B cell (primary cell): ENCODE data around the gene ARHGAP26. TPM values are rescaled to one million over a fixed set of nuclear protein-coding genes. Genes with fewer than 3 reads are reported as not detected.

ENCODE experiments used
- ATAC-seq: fragments of 200-7000 bp; cut with Tn5 transposase; one replicate; pipeline ENCODE4 v1.10.0; 2021; ENCODE audit warnings: low read depth, mild to moderate bottlenecking, moderate number of reproducible peaks, moderate library complexity
- CTCF ChIA-PET: fragments of 350-600 bp; sonication (Branson Sonifier 250); formaldehyde crosslinking; loops from one replicate; lab custom pipeline; 2021; ENCODE audit warnings: antibody characterized with exemption, inconsistent platforms; lab: Charles Lee
- POLR2A ChIA-PET: fragments of 350-600 bp; sonication (Branson Sonifier 250); formaldehyde crosslinking; loops from one replicate; lab custom pipeline; 2021; ENCODE audit warnings: antibody characterized with exemption; lab: Charles Lee
- DNase-seq: peaks from one replicate; pipeline ENCODE4 v3.0.0; 2013
- H2AFZ ChIP-seq: 2 replicates; pipeline ENCODE4 v1.6.1; 2012; ENCODE audit warnings: mild to moderate bottlenecking, low read depth, low read length; ENCODE audit not compliant: insufficient read depth, poor library complexity, severe bottlenecking
- H3K27ac ChIP-seq, 2 donors: 1 replicate in 1 of 2; 2 replicates in 1 of 2; pipeline ENCODE4 v1.5.1; 2012 to 2013; ENCODE audit warnings: low read length in 2 of 2, mild to moderate bottlenecking in 2 of 2, moderate library complexity in 1 of 2
- H3K27me3 ChIP-seq, 4 experiments: fragments of 200-600 bp in 1 of 4; sonication (generic) in 1 of 4; replicated peaks in 1 of 4; 1 replicate in 2 of 4; 2 replicates in 2 of 4; pipeline versions ENCODE4 v1.6.1 to v1.7.0; 2013 to 2016; ENCODE audit warnings: low read length in 3 of 4, mild to moderate bottlenecking in 2 of 4, mixed read lengths in 1 of 4, moderate library complexity in 1 of 4; ENCODE audit not compliant: insufficient read depth in 4 of 4, control insufficient read depth in 3 of 4; ENCODE audit errors: control extremely low read depth in 1 of 4
- H3K36me3 ChIP-seq, 2 experiments: replicated peaks in 1 of 2; 1 replicate in 1 of 2; 2 replicates in 1 of 2; pipeline versions ENCODE4 v1.6.1 to v1.7.1; 2013; ENCODE audit warnings: low read length in 1 of 2; ENCODE audit not compliant: insufficient read depth in 2 of 2, control insufficient read depth in 1 of 2; ENCODE audit errors: control extremely low read depth in 1 of 2, extremely low read depth in 1 of 2
- H3K4me1 ChIP-seq, 2 donors: fragments of 200-600 bp in 1 of 2; sonication (generic) in 1 of 2; 1 replicate in 1 of 2; 2 replicates in 1 of 2; pipeline versions ENCODE4 v1.5.1 to v1.6.1; 2013 to 2017; ENCODE audit warnings: low read length in 2 of 2; ENCODE audit not compliant: control insufficient read depth in 2 of 2, insufficient read depth in 2 of 2
- H3K4me2 ChIP-seq: replicated peaks from 2 replicates; pipeline ENCODE3; 2012; ENCODE audit warnings: mild to moderate bottlenecking, low read depth, low read length; ENCODE audit not compliant: poor library complexity, severe bottlenecking
- H3K4me3 ChIP-seq, 5 experiments: fragments of 200-600 bp in 1 of 5; sonication (generic) in 1 of 5; 1 replicate in 3 of 5; 2 replicates in 2 of 5; pipeline versions ENCODE4 v1.5.1 to v1.7.0; 2011 to 2016; ENCODE audit warnings: low read length in 4 of 5, mild to moderate bottlenecking in 4 of 5, low read depth in 2 of 5, control low read depth in 1 of 5, moderate library complexity in 1 of 5; ENCODE audit not compliant: insufficient read depth in 1 of 5; ENCODE audit errors: control extremely low read depth in 1 of 5, extremely low read depth in 1 of 5
- H3K79me2 ChIP-seq: fragments of 200-600 bp; sonication (generic); one replicate; pipeline ENCODE4 v1.6.0; 2016; ENCODE audit warnings: low read length; ENCODE audit not compliant: control insufficient read depth, insufficient read depth
- H3K9ac ChIP-seq: fragments of 200-600 bp; sonication (generic); 2 replicates; pipeline ENCODE4 v1.6.1; 2017; ENCODE audit warnings: mild to moderate bottlenecking, low read length, moderate library complexity
- H3K9me3 ChIP-seq, 3 donors: one replicate each; pipeline versions ENCODE4 v1.6.1 to v1.7.1; 2013; ENCODE audit warnings: low read length in 2 of 3; ENCODE audit not compliant: control insufficient read depth in 2 of 3, insufficient read depth in 1 of 3; ENCODE audit errors: control extremely low read depth in 1 of 3
- H4K20me1 ChIP-seq: 2 replicates; pipeline ENCODE4 v1.6.0; 2012; ENCODE audit warnings: mild to moderate bottlenecking, low read length; ENCODE audit not compliant: insufficient read depth, control insufficient read depth, poor library complexity, severe bottlenecking
- H3K27ac Mint-ChIP-seq: one replicate; pipeline ENCODE4 v1.8.0; 2021; ENCODE audit warnings: mixed read lengths
- H3K27me3 Mint-ChIP-seq: one replicate; pipeline ENCODE4 v1.8.0; 2021; ENCODE audit warnings: mixed read lengths
- H3K4me1 Mint-ChIP-seq: one replicate; pipeline ENCODE4 v1.8.0; 2021; ENCODE audit warnings: mixed read lengths
- H3K4me3 Mint-ChIP-seq: one replicate; pipeline ENCODE4 v1.8.0; 2021; ENCODE audit warnings: mixed read lengths
- H3K9me3 Mint-ChIP-seq: one replicate; pipeline ENCODE4 v1.8.0; 2022; ENCODE audit warnings: mixed read lengths; ENCODE audit not compliant: insufficient read depth
- CTCF ChIP-seq: fragments of 200-600 bp; IDR thresholded peaks from one replicate; pipeline ENCODE4 v1.8.0; 2022; ENCODE audit warnings: antibody characterized with exemption, mild to moderate bottlenecking
- EZH2 ChIP-seq: IDR thresholded peaks from 2 replicates; pipeline ENCODE4 v1.6.1; 2012; ENCODE audit warnings: borderline replicate concordance, low read depth, mild to moderate bottlenecking, moderate library complexity, low read length; ENCODE audit not compliant: insufficient read depth, poor library complexity, severe bottlenecking
- WGBS: methylation state at CpG from one replicate; pipeline ENCODE4 v1.1.5; 2013; ENCODE audit warnings: missing lambda C conversion rate; ENCODE audit not compliant: insufficient coverage; 5-methylcytosine and 5-hydroxymethylcytosine counted together
- intact Hi-C: fragments of 100-400 bp; cut with micrococcal nuclease; formaldehyde crosslinking; loops from one replicate; pipeline ENCODE4 v1.10.0; 2022
- polyA plus RNA-seq: library from polyadenylated mRNA; depleted of rRNA; stranded (reverse); fragments of >200 nt; gene quantifications from 2 replicates; pipeline ENCODE4 v1.2.3, GENCODE V29; 2012
- total RNA-seq, 2 donors: library from RNA; stranded (reverse); fragments of 120-200 nt in 1 of 2; gene quantifications; 1 replicate in 1 of 2; 2 replicates in 1 of 2; pipeline versions ENCODE4 v1.2.3 to v1.2.4, GENCODE V29; 2013 to 2022

The ARHGAP26 gene
- total and polyA plus RNA-seq, 2 donors (not counting 1 experiment from before 2014, with no cell fraction given), result 1.8 to 22.5 TPM

DNA sequence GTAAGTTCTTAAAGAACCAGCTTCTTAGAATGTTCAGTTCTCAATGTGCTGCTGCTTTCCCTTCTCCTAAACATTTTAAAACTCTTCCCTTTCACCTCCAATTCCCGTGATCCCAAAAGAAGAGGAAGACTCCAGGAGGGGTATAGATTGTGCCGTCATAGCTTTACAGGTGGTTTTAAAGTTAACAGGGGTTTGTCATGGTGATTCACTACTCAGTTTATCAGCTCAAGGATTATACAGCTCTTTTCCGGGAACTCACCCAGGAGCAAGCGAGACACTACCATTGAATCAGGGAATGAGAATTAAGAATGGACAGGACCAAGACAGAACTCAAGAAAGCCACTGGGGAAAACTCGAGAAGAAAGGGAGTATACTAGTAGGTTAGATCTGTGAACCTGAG lies 454.5 kb downstream of the ARHGAP26 start:
- Mint-ChIP-seq H3K27me3 (no peaks in the 10 kb centered on the region), H3K4me1 (peaks cover 41% of the 10 kb centered on the region), H3K9me3 (no peaks in the 10 kb centered on the region), H3K27ac (no peak overlapping the region), H3K4me3 (no peak overlapping the region)
- no peaks in the 10 kb centered on the region for H3K9me3 ChIP-seq
- no peaks in the 10 kb centered on the region for H4K20me1 ChIP-seq
- no peak for DNase-seq
- no peak overlapping the region for H3K27ac ChIP-seq
- ATAC-seq, result no peak
- no peak overlapping the region for H3K4me3 ChIP-seq
- intact Hi-C loops, result loop anchor here (5.0 kb wide), 2 partner anchors 222 to 297 kb away; no protein-coding TSS in a partner anchor
- TF ChIP-seq EZH2 (no peak), CTCF (no peak)
- POLR2A ChIA-PET, result interaction anchor here (0.7 kb wide), 1 partner anchor 38 kb away, joined by 3 read pairs; no protein-coding TSS in a partner anchor
- no peak overlapping the region for H2AFZ ChIP-seq
- H3K9ac ChIP-seq, result no peak overlapping the region
- H3K27me3 ChIP-seq, result no peaks in the 10 kb centered on the region
- peaks cover 35 to 40% of the 10 kb centered on the region in 2 donors for H3K4me1 ChIP-seq
- no peaks in the 10 kb centered on the region for H3K79me2 ChIP-seq
- CTCF ChIA-PET, result interaction anchor here (0.6 kb wide), 1 partner anchor 127 kb away, joined by 7 read pairs; no protein-coding TSS in a partner anchor
- H3K36me3 ChIP-seq, result no peaks in the 10 kb centered on the region
- no peak overlapping the region for H3K4me2 ChIP-seq
- WGBS, result 100% methylated on average over 1 of the region's 5 CpGs

- Histone ChIP-seq H3K4me2 (no peak overlapping the region), H2AFZ (no peak overlapping the region), H3K27ac (no peak overlapping the region), H3K4me1 (peaks cover 41 to 46% of the 10 kb centered on the region in 2 donors), H4K20me1 (no peaks in the 10 kb centered on the region), H3K9me3 (no peaks in the 10 kb centered on the region), H3K9ac (no peak overlapping the region), H3K79me2 (no peaks in the 10 kb centered on the region), H3K27me3 (no peaks in the 10 kb centered on the region), H3K36me3 (no peaks in the 10 kb centered on the region), H3K4me3 (no peak overlapping the region)
- H3K27me3 Mint-ChIP-seq, result no peaks in the 10 kb centered on the region
- peaks cover 46% of the 10 kb centered on the region for H3K4me1 Mint-ChIP-seq
- ChIA-PET POLR2A (no interaction called here), CTCF (no interaction called here)
- no peak overlapping the region for H3K4me3 Mint-ChIP-seq
- H3K9me3 Mint-ChIP-seq, result no peaks in the 10 kb centered on the region
- no peak for DNase-seq
- intact Hi-C loops, result no loop called here
- WGBS, result 98% methylated on average over 4 of the region's 4 CpGs
- TF ChIP-seq EZH2, result no peak
- no peak for TF ChIP-seq CTCF
- ATAC-seq, result no peak
- H3K27ac Mint-ChIP-seq, result no peak overlapping the region
Measured at GRCh38 chr5:143225511-143225910, 455.3 kb downstream of the ARHGAP26 start.
